Dendritic cell treated with granulocyte-macrophage colony-stimulating factor and Interleukin-4, amounts not matched to agents 40 ng/mL and 50 ng/mL, for 4 days (primary cell): Measurements from ENCODE around the gene CPSF4L.

Experiments used
- H3K27ac Mint-ChIP-seq: one replicate; pipeline ENCODE4 v1.8.0; 2022; ENCODE audit warnings: mild to moderate bottlenecking, mixed read lengths
- H3K27me3 Mint-ChIP-seq: one replicate; pipeline ENCODE4 v1.8.0; 2022; ENCODE audit warnings: mild to moderate bottlenecking, mixed read lengths
- H3K36me3 Mint-ChIP-seq: one replicate; pipeline ENCODE4 v1.8.0; 2022; ENCODE audit warnings: low read depth, mixed read lengths
- H3K4me1 Mint-ChIP-seq: one replicate; pipeline ENCODE4 v1.8.0; 2022; ENCODE audit warnings: low read depth, mixed read lengths
- H3K4me3 Mint-ChIP-seq: one replicate; pipeline ENCODE4 v1.8.0; 2022; ENCODE audit warnings: mild to moderate bottlenecking, moderate library complexity, mixed read lengths
- H3K9me3 Mint-ChIP-seq: one replicate; pipeline ENCODE4 v1.8.0; 2022; ENCODE audit warnings: mixed read lengths
- intact Hi-C: fragments of 100-400 bp; cut with micrococcal nuclease; formaldehyde crosslinking; loops from one replicate; pipeline ENCODE4 v1.15.0; 2022

Gene CPSF4L

GRCh38 chr17:73203788-73204479 lies 57.7 kb downstream of the CPSF4L start:
- H3K9me3 Mint-ChIP-seq = no peaks in the 10 kb centered on the region
- intact Hi-C loops = no loop called here
- no peaks in the 10 kb centered on the region for H3K4me1 Mint-ChIP-seq
- H3K27me3 Mint-ChIP-seq = no peaks in the 10 kb centered on the region
- no peak overlapping the region for H3K27ac Mint-ChIP-seq
- H3K36me3 Mint-ChIP-seq = peaks cover 100% of the 10 kb centered on the region
- H3K4me3 Mint-ChIP-seq = no peak overlapping the region

- Mint-ChIP-seq H3K27ac (no peak overlapping the region), H3K4me1 (no peaks in the 10 kb centered on the region), H3K27me3 (no peaks in the 10 kb centered on the region), H3K4me3 (no peak overlapping the region), H3K9me3 (no peaks in the 10 kb centered on the region), H3K36me3 (peaks cover 100% of the 10 kb centered on the region)
- intact Hi-C loops = no loop called here
These were observed 58.4 kb downstream of the CPSF4L start for GRCh38 chr17:73203135-73203787.

- Mint-ChIP-seq H3K4me3 (no peak overlapping the region), H3K27ac (no peak overlapping the region), H3K4me1 (peaks cover 2% of the 10 kb centered on the region)
These were observed 60.2 kb downstream of the CPSF4L start for GRCh38 chr17:73201215-73202069.

GRCh38 chr17:73200476-73200875 lies 61.2 kb downstream of the CPSF4L start:
- no peak overlapping the region for H3K27ac Mint-ChIP-seq
- peaks cover 94% of the 10 kb centered on the region for H3K36me3 Mint-ChIP-seq
- H3K9me3 Mint-ChIP-seq = no peaks in the 10 kb centered on the region
- no peak overlapping the region for H3K4me3 Mint-ChIP-seq
- intact Hi-C loops = no loop called here
- no peaks in the 10 kb centered on the region for H3K27me3 Mint-ChIP-seq
- H3K4me1 Mint-ChIP-seq = peaks cover 4% of the 10 kb centered on the region

More at GRCh38 chr17:73201215-73202069, 60.2 kb downstream of the CPSF4L start:
- Mint-ChIP-seq H3K27me3 (no peaks in the 10 kb centered on the region), H3K9me3 (no peaks in the 10 kb centered on the region), H3K36me3 (peaks cover 100% of the 10 kb centered on the region)
- intact Hi-C loops = no loop called here

GRCh38 chr17:73199751-73200317 lies 61.8 kb downstream of the CPSF4L start:
- Mint-ChIP-seq H3K27ac (no peak overlapping the region), H3K27me3 (no peaks in the 10 kb centered on the region), H3K36me3 (peaks cover 88% of the 10 kb centered on the region), H3K4me1 (peaks cover 4% of the 10 kb centered on the region), H3K4me3 (no peak overlapping the region), H3K9me3 (no peaks in the 10 kb centered on the region)
- intact Hi-C loops = no loop called here

GRCh38 chr17:73198930-73199260 lies 62.8 kb downstream of the CPSF4L start:
- H3K36me3 Mint-ChIP-seq = peaks cover 79% of the 10 kb centered on the region
- no peaks in the 10 kb centered on the region for H3K27me3 Mint-ChIP-seq
- H3K27ac Mint-ChIP-seq = no peak overlapping the region
- intact Hi-C loops = no loop called here
- no peak overlapping the region for H3K4me3 Mint-ChIP-seq
- peaks cover 10% of the 10 kb centered on the region for H3K4me1 Mint-ChIP-seq
- H3K9me3 Mint-ChIP-seq = no peaks in the 10 kb centered on the region
